Neuron (in vitro differentiated cells): Measurements from ENCODE around the gene COL10A1.

Experiments used
- H2AFZ ChIP-seq: one replicate; pipeline ENCODE4 v1.6.1; 2013; ENCODE audit warnings: low read depth, mild to moderate bottlenecking, inconsistent platforms, low read length, moderate library complexity
- H3K27me3 ChIP-seq: one replicate; pipeline ENCODE4 v1.6.1; 2013; ENCODE audit warnings: low read length; ENCODE audit not compliant: insufficient read depth
- H3K36me3 ChIP-seq: one replicate; pipeline ENCODE4 v1.6.1; 2013; ENCODE audit warnings: low read length; ENCODE audit not compliant: insufficient read depth
- H3K4me1 ChIP-seq: one replicate; pipeline ENCODE4 v1.6.1; 2013; ENCODE audit warnings: low read length; ENCODE audit not compliant: insufficient read depth
- H3K4me3 ChIP-seq: 2 replicates; pipeline ENCODE4 v1.5.1; 2013; ENCODE audit warnings: mild to moderate bottlenecking, low read length, moderate library complexity
- H3K9me3 ChIP-seq: one replicate; pipeline ENCODE4 v1.6.1; 2013; ENCODE audit warnings: low read length

The COL10A1 gene

GRCh38 chr6:116152620-116153019 lies 26.7 kb upstream of the COL10A1 start:
- no peaks in the 10 kb centered on the region for H3K4me1 ChIP-seq
- H3K36me3 ChIP-seq = no peaks in the 10 kb centered on the region
- no peak overlapping the region for H3K4me3 ChIP-seq
- H2AFZ ChIP-seq = no peak overlapping the region
- no peaks in the 10 kb centered on the region for H3K9me3 ChIP-seq
- no peaks in the 10 kb centered on the region for H3K27me3 ChIP-seq

- Histone ChIP-seq H3K9me3 (no peaks in the 10 kb centered on the region), H3K4me1 (no peaks in the 10 kb centered on the region), H3K27me3 (no peaks in the 10 kb centered on the region), H3K36me3 (no peaks in the 10 kb centered on the region), H2AFZ (no peak overlapping the region), H3K4me3 (no peak overlapping the region)
Observed at GRCh38 chr6:116145803-116146675, 20.1 kb upstream of the COL10A1 start.

- H3K27me3 ChIP-seq = no peaks in the 10 kb centered on the region
- no peak overlapping the region for H2AFZ ChIP-seq
- no peaks in the 10 kb centered on the region for H3K4me1 ChIP-seq
- no peaks in the 10 kb centered on the region for H3K9me3 ChIP-seq
- no peaks in the 10 kb centered on the region for H3K36me3 ChIP-seq
- no peak overlapping the region for H3K4me3 ChIP-seq
Observed at GRCh38 chr6:116144605-116145004, 18.7 kb upstream of the COL10A1 start.

GRCh38 chr6:116139917-116140316 lies 14.0 kb upstream of the COL10A1 start:
- no peak overlapping the region for H3K4me3 ChIP-seq
- no peak overlapping the region for H2AFZ ChIP-seq
- H3K4me1 ChIP-seq = no peaks in the 10 kb centered on the region
- no peaks in the 10 kb centered on the region for H3K27me3 ChIP-seq
- no peaks in the 10 kb centered on the region for H3K36me3 ChIP-seq
- H3K9me3 ChIP-seq = no peaks in the 10 kb centered on the region

GRCh38 chr6:116136933-116137340 lies 11.0 kb upstream of the COL10A1 start:
- H3K4me1 ChIP-seq = no peaks in the 10 kb centered on the region
- no peak overlapping the region for H3K4me3 ChIP-seq
- H2AFZ ChIP-seq = no peak overlapping the region
- H3K9me3 ChIP-seq = no peaks in the 10 kb centered on the region
- H3K27me3 ChIP-seq = no peaks in the 10 kb centered on the region
- no peaks in the 10 kb centered on the region for H3K36me3 ChIP-seq

- no peak overlapping the region for H3K4me3 ChIP-seq
- H3K36me3 ChIP-seq = no peaks in the 10 kb centered on the region
- no peaks in the 10 kb centered on the region for H3K9me3 ChIP-seq
- H3K4me1 ChIP-seq = no peaks in the 10 kb centered on the region
- no peak overlapping the region for H2AFZ ChIP-seq
- no peaks in the 10 kb centered on the region for H3K27me3 ChIP-seq
Observed at GRCh38 chr6:116136373-116136772, 10.4 kb upstream of the COL10A1 start.

GRCh38 chr6:116133453-116133852 lies 7.5 kb upstream of the COL10A1 start:
- no peaks in the 10 kb centered on the region for H3K4me1 ChIP-seq
- no peak overlapping the region for H3K4me3 ChIP-seq
- no peaks in the 10 kb centered on the region for H3K36me3 ChIP-seq
- H2AFZ ChIP-seq = no peak overlapping the region
- H3K9me3 ChIP-seq = no peaks in the 10 kb centered on the region
- H3K27me3 ChIP-seq = no peaks in the 10 kb centered on the region

GRCh38 chr6:116127771-116128493 lies 2.0 kb upstream of the COL10A1 start:
- H3K9me3 ChIP-seq = no peaks in the 10 kb centered on the region
- no peaks in the 10 kb centered on the region for H3K27me3 ChIP-seq
- H3K4me3 ChIP-seq = no peak overlapping the region
- no peaks in the 10 kb centered on the region for H3K4me1 ChIP-seq
- H2AFZ ChIP-seq = no peak overlapping the region
- H3K36me3 ChIP-seq = no peaks in the 10 kb centered on the region

GRCh38 chr6:116120430-116120829 lies 5.5 kb downstream of the COL10A1 start:
- Histone ChIP-seq H2AFZ (no peak overlapping the region), H3K36me3 (no peaks in the 10 kb centered on the region), H3K9me3 (peaks cover 4% of the 10 kb centered on the region), H3K27me3 (no peaks in the 10 kb centered on the region), H3K4me1 (peaks cover 5% of the 10 kb centered on the region), H3K4me3 (no peak overlapping the region)

GRCh38 chr6:116118608-116119007 lies 7.3 kb downstream of the COL10A1 start:
- no peak overlapping the region for H2AFZ ChIP-seq
- peaks cover 4% of the 10 kb centered on the region for H3K36me3 ChIP-seq
- H3K4me3 ChIP-seq = no peak overlapping the region
- peaks cover 5% of the 10 kb centered on the region for H3K4me1 ChIP-seq
- H3K9me3 ChIP-seq = peaks cover 4% of the 10 kb centered on the region
- no peaks in the 10 kb centered on the region for H3K27me3 ChIP-seq

- no peak overlapping the region for H3K4me3 ChIP-seq
- H3K4me1 ChIP-seq = peaks cover 5% of the 10 kb centered on the region
- H2AFZ ChIP-seq = no peak overlapping the region
- H3K36me3 ChIP-seq = peaks cover 8% of the 10 kb centered on the region
- peaks cover 3% of the 10 kb centered on the region for H3K9me3 ChIP-seq
- no peaks in the 10 kb centered on the region for H3K27me3 ChIP-seq
Observed at GRCh38 chr6:116115781-116116180, 10.2 kb downstream of the COL10A1 start.

- H3K4me1 ChIP-seq = peaks cover 5% of the 10 kb centered on the region
- peaks cover 12% of the 10 kb centered on the region for H3K36me3 ChIP-seq
Observed at GRCh38 chr6:116113386-116113785, 12.5 kb downstream of the COL10A1 start.

More at GRCh38 chr6:116113386-116113785, 12.5 kb downstream of the COL10A1 start:
- Histone ChIP-seq H3K27me3 (no peaks in the 10 kb centered on the region), H2AFZ (no peak overlapping the region), H3K9me3 (no peaks in the 10 kb centered on the region), H3K4me3 (no peak overlapping the region)
